Measurements from ENCODE around the gene NDUFAF8. TPM values are rescaled to one million over a fixed set of nuclear protein-coding genes. Genes with fewer than 3 reads are reported as not detected.

Gene NDUFAF8
- total and polyA plus RNA-seq, 9 donors = 14.6 to 66.3 (median 33.9) TPM

DNA sequence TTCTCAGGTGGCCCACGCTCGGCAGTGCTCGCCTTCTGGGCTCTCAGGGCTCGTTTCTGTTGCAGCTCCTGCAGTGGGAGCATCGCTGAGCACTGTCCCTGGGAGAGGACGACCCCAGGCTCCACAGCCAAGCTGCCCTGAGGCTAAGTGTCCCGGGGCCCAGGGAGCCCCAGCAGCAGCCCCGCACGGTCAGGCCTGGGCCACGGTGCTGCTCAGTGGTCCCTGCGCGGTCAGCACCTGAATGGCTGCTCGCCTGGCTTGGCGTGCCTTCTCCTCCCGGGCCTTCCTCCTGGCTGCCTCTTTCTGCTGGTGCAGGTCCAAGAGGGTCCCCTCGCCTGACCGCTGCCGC is 39.7 kb upstream of the NDUFAF8 start:
- H3K4me3 ChIP-seq = no peak overlapping the region
- WGBS, 3 donors = 81 to 92% (median 85%) methylated on average over 18 of the region's 18 CpGs
- TF ChIP-seq, protein P1, sequence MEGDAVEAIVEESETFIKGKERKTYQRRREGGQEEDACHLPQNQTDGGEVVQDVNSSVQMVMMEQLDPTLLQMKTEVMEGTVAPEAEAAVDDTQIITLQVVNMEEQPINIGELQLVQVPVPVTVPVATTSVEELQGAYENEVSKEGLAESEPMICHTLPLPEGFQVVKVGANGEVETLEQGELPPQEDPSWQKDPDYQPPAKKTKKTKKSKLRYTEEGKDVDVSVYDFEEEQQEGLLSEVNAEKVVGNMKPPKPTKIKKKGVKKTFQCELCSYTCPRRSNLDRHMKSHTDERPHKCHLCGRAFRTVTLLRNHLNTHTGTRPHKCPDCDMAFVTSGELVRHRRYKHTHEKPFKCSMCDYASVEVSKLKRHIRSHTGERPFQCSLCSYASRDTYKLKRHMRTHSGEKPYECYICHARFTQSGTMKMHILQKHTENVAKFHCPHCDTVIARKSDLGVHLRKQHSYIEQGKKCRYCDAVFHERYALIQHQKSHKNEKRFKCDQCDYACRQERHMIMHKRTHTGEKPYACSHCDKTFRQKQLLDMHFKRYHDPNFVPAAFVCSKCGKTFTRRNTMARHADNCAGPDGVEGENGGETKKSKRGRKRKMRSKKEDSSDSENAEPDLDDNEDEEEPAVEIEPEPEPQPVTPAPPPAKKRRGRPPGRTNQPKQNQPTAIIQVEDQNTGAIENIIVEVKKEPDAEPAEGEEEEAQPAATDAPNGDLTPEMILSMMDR (IDR thresholded peaks at IDR 0.05) = no peak
- no peak for TF ChIP-seq POLR2A (IDR thresholded peaks at IDR 0.05)
- TF ChIP-seq EP300 (IDR thresholded peaks at IDR 0.05) = no peak
- DNase-seq = no peak
- H3K36me3 ChIP-seq = no peaks in the 10 kb centered on the region
- H3K27ac ChIP-seq = no peak overlapping the region
- H3K27me3 ChIP-seq = no peaks in the 10 kb centered on the region
- H3K4me1 ChIP-seq (ENCODE audit: insufficient read depth) = no peaks in the 10 kb centered on the region
- no peaks in the 10 kb centered on the region for H3K9me3 ChIP-seq
- intact Hi-C loops (cut with DNase I) = no loop called here

DNA sequence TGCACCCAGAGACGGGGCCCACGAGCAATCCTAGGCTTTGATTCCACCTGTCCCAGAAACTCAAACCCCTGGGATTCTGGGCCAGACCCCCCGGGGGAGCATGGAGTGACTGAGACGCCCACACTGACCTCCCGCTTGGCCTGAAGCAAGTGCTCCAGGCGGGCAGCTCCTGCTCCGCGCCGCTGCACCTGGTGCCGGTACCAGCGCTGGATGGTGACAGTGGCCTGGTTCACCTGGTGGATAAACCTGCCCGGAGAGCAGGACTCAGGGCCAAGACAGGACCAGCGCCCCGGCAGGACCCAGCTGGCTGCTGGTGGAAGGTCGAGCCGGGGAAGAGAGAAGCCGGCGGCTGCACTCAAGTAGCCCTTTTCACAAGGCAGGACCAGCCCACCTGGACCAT is 38.9 kb upstream of the NDUFAF8 start:
- intact Hi-C loops (cut with DNase I) = loop anchor here in 1 of 4 donors (10.0 kb wide), 1 partner anchor 55 kb away; no protein-coding TSS in a partner anchor
- 87 to 90% (median 90%) methylated on average over 11 to 18 of the region's 18 CpGs for WGBS, 3 donors
- no peaks in the 10 kb centered on the region for H3K4me1 ChIP-seq (ENCODE audit: insufficient read depth)
- H3K27me3 ChIP-seq = no peaks in the 10 kb centered on the region
- DNase-seq = no peak
- no peak overlapping the region for H3K27ac ChIP-seq
- H3K4me3 ChIP-seq = no peak overlapping the region
- no peaks in the 10 kb centered on the region for H3K36me3 ChIP-seq
- TF ChIP-seq POLR2A (IDR thresholded peaks at IDR 0.05) (no peak), EP300 (IDR thresholded peaks at IDR 0.05) (no peak)
- TF ChIP-seq, protein P1 (IDR thresholded peaks at IDR 0.05) = no peak
- no peaks in the 10 kb centered on the region for H3K9me3 ChIP-seq

DNA sequence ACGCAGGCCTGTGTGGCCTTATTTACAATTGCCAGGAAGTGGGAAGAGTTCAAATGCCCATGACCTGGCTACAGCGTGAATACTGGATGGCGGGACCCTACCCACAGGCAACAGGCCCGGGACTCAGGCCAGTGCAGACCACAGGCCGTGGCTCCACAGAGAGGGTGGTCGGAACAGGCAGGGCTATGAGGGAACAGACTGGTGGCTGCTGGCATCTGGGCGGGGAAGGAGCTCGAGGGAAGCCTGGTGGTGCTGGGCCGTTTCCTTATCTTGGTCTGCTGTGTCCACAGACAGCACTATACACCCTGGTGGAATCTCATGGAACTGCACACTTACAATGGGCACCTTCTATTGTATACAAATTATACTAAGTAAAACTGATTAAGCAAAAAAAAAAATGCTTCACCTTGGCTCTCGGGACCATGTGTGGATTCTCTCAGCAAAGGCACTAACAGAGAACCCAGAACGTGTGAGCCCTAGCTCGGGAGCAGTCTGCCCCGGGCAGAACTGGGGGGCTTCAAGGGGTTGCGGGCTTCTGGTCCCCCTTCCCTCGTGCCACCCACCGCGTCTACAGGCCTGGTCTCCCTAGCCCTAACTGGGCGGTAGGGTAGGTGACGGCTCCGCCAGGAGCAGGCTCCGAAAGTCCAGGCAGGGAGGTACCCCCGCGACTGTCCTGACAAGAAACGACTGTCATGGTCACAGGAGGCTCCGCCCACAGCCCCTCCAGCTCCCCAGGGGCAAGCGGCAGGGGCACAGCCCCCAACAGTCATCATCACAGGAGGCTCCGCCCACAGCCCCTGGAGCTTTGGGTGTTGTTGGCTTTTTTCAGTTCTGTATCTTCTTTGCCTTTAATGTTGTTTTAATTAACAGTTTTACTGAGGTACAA is 38.2 kb upstream of the NDUFAF8 start:
- 70 to 76% (median 74%) methylated on average over 27 of the region's 27 CpGs for WGBS, 3 donors
- intact Hi-C loops (cut with DNase I) = loop anchor here in 1 of 4 donors (10.0 kb wide), 1 partner anchor 56 kb away; no protein-coding TSS in a partner anchor
- Histone ChIP-seq H3K27me3 (no peaks in the 10 kb centered on the region), H3K4me1 (ENCODE audit: insufficient read depth) (no peaks in the 10 kb centered on the region), H3K9me3 (no peaks in the 10 kb centered on the region), H3K36me3 (no peaks in the 10 kb centered on the region), H3K27ac (no peak overlapping the region), H3K4me3 (no peak overlapping the region)
- DNase-seq = no peak
- TF ChIP-seq, protein P1 (IDR thresholded peaks at IDR 0.05) = no peak
- TF ChIP-seq POLR2A (IDR thresholded peaks at IDR 0.05) (no peak), EP300 (IDR thresholded peaks at IDR 0.05) (no peak)

DNA sequence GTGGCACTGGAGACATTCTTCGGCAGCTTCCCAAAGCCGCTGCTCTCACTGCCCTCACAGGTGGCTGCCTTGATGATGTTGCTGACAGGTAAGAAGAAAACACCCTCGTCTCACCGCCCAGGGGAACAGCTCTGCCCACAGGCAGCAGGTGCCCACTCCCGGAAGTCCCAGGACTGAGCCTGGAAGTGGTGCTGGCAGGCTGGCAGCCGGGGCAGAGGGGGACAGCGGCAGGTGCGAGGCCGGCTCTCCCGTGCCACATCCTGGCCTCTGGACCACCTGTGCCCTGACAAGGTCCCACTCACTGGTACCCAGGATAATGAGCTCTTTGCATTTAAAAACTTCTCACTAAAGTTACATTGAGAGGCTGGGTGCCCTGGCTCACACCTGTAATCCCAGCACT is 36.8 kb upstream of the NDUFAF8 start:
- DNase-seq = no peak
- WGBS, 3 donors = 90 to 96% (median 94%) methylated on average over 5 to 10 of the region's 10 CpGs
- no peak overlapping the region for H3K27ac ChIP-seq
- no peak overlapping the region for H3K4me3 ChIP-seq
- no peaks in the 10 kb centered on the region for H3K9me3 ChIP-seq
- intact Hi-C loops (cut with DNase I) = loop anchor here in 1 of 4 donors (10.0 kb wide), 1 partner anchor 58 kb away; no protein-coding TSS in a partner anchor
- no peaks in the 10 kb centered on the region for H3K36me3 ChIP-seq
- H3K27me3 ChIP-seq = no peaks in the 10 kb centered on the region
- H3K4me1 ChIP-seq (ENCODE audit: insufficient read depth) = no peaks in the 10 kb centered on the region
- TF ChIP-seq EP300 (IDR thresholded peaks at IDR 0.05) = no peak

DNA sequence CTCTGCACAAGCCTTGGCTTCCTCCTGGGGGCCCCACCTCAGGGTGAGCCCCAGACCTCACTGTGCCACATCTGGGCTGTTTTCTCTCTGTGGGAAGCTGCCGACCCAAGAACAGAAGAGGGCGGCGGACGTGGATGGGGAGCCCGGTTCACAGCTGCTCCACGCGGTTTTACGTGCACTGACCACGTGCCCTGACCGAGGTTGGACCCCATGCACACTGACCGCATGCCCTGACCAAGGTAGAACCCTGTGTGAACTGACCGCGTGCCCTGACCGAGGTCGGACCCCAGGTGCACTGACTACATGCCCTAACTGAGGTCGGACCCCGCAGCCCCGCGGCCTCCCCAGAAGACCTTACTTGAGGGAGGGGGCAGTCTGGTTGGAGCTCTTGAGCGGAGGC is 36.0 kb upstream of the NDUFAF8 start:
- no peak for DNase-seq
- H3K4me1 ChIP-seq (ENCODE audit: insufficient read depth) = no peaks in the 10 kb centered on the region
- no peaks in the 10 kb centered on the region for H3K27me3 ChIP-seq
- no peak overlapping the region for H3K4me3 ChIP-seq
- no peaks in the 10 kb centered on the region for H3K9me3 ChIP-seq
- H3K36me3 ChIP-seq = no peaks in the 10 kb centered on the region
- H3K27ac ChIP-seq = no peak overlapping the region
- intact Hi-C loops (cut with DNase I) = loop anchor here in 1 of 4 donors (10.0 kb wide), 1 partner anchor 58 kb away; no protein-coding TSS in a partner anchor
- TF ChIP-seq EP300 (IDR thresholded peaks at IDR 0.05) (no peak), POLR2A (IDR thresholded peaks at IDR 0.05) (no peak)
- TF ChIP-seq, protein P1 (IDR thresholded peaks at IDR 0.05) = no peak
- WGBS, 3 donors = 91 to 94% (median 94%) methylated on average over 19 to 20 of the region's 20 CpGs
